Stimulated activated memory B cell treated with anti-CD40 and anti-IgM and Interleukin-4, amounts not matched to agents 10 μg/mL and 1 μg/mL and 100 μg/mL, for 72 hours (primary cell): ENCODE measurements around the gene ZDHHC16.

Experiments
- ATAC-seq: fragments of 150-1000 bp; cut with Tn5 transposase; 2 replicates; pipeline ENCODE4 v1.10.0; 2021
- H3K27ac Mint-ChIP-seq: one replicate; pipeline ENCODE4 v1.8.0; 2022; ENCODE audit warnings: mild to moderate bottlenecking, mixed read lengths
- H3K27me3 Mint-ChIP-seq: one replicate; pipeline ENCODE4 v1.8.0; 2022; ENCODE audit warnings: mixed read lengths
- H3K36me3 Mint-ChIP-seq: one replicate; pipeline ENCODE4 v1.8.0; 2022; ENCODE audit warnings: mixed read lengths
- H3K4me1 Mint-ChIP-seq: one replicate; pipeline ENCODE4 v1.8.0; 2022; ENCODE audit warnings: mixed read lengths
- H3K4me3 Mint-ChIP-seq: one replicate; pipeline ENCODE4 v1.8.0; 2022; ENCODE audit warnings: mild to moderate bottlenecking, moderate library complexity, mixed read lengths
- H3K9me3 Mint-ChIP-seq: one replicate; pipeline ENCODE4 v1.8.0; 2022; ENCODE audit warnings: mixed read lengths

The ZDHHC16 gene

DNA sequence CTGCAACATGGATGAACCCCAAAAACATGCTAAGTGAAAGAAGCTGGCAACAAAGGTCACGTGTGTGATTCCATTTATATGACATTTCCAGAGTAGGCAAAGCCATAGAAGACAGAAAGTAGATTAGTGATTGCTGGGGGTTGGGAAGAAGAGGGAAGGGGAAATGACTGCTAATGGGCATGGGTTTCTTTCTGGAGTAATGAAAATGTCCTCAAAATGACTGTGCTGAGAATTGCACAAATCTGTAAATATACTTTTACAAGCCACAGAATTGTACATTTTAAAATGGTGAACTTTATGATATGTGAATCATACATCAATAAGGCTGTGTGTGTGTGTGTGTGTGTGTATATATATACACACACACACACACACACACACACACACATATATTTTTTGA is 36.4 kb downstream of the ZDHHC16 start:
- Mint-ChIP-seq H3K27ac (no peak overlapping the region), H3K9me3 (no peaks in the 10 kb centered on the region), H3K27me3 (no peaks in the 10 kb centered on the region), H3K36me3 (peaks cover 48% of the 10 kb centered on the region), H3K4me1 (peaks cover 5% of the 10 kb centered on the region), H3K4me3 (no peak overlapping the region)
- no peak for ATAC-seq

DNA sequence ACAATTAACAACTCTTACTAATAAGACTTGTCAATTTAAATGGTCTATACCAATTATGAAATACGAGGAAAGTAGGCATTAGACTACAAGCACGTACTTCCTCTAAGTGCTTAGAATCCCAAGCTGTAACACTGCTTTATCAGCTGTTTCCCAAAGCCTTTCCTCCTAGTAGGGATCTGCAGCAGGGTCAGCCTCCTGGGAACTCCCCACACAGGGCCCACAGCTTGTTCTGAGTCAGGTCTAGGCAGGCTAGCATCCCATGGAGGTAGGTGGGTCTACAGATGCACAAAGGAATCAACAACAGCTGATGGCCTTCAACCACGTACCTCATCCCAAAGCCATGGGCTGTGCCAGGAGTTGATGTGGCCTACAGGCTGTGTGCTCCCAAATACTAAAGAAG is 37.5 kb downstream of the ZDHHC16 start:
- H3K9me3 Mint-ChIP-seq = no peaks in the 10 kb centered on the region

DNA sequence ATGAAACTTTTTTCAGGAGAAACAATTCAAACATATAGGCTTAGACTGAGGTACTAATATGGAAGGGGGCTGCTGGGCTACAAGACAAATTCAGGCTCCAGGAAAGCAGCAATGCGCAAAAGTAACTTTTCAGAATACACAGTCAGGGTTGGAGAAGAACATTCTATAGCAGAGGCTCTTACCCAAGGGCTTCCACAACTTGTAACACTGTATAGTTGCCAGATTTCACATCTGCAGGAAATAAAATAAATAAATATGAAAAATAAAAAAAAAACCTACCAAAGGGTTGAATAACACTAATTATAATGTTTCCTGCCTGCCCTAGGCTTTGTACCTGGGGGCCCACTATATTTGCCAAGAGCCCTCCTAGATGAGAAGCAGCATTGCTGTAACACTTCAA is 37.9 kb downstream of the ZDHHC16 start:
- peaks cover 42% of the 10 kb centered on the region for H3K36me3 Mint-ChIP-seq
- no peaks in the 10 kb centered on the region for H3K9me3 Mint-ChIP-seq
- no peak overlapping the region for H3K27ac Mint-ChIP-seq
- H3K4me3 Mint-ChIP-seq = no peak overlapping the region
- H3K27me3 Mint-ChIP-seq = no peaks in the 10 kb centered on the region
- peaks cover 8% of the 10 kb centered on the region for H3K4me1 Mint-ChIP-seq
- no peak for ATAC-seq

More for the DNA sequence above, 37.5 kb downstream of the ZDHHC16 start:
- Mint-ChIP-seq H3K4me3 (no peak overlapping the region), H3K36me3 (peaks cover 42% of the 10 kb centered on the region), H3K27ac (no peak overlapping the region), H3K27me3 (no peaks in the 10 kb centered on the region), H3K4me1 (peaks cover 5% of the 10 kb centered on the region)
- no peak for ATAC-seq

DNA sequence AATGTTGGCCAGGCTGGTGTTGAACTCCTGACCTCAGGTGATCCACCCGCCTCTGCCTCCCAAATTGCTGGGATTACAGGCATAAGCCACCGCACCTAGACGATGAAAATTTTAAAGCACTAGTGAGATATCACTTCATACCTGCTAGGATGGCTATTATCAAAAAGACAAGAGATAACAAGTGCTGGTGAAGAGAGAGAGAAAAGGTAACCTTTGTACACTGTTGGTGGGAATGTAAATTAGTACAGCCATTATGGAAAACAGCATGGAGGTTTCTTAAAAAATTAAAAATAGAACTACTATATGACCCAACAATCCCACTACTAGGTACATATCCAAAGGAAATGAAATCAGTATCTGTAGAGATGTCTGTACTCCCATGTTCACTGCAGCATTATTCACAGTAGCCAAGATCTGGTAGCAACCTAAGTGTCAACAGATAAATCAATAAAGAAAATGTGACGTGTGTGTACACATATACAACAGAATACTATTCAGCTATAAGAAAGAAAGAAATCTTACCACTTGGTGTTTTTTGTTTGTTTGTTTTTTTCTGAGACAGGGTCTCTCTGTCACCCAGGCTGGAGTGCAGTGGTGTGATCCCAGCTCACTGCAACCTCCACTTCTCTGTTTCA is 39.8 kb downstream of the ZDHHC16 start:
- Mint-ChIP-seq H3K27me3 (no peaks in the 10 kb centered on the region), H3K27ac (no peak overlapping the region), H3K36me3 (peaks cover 26% of the 10 kb centered on the region), H3K4me1 (peaks cover 25% of the 10 kb centered on the region), H3K9me3 (no peaks in the 10 kb centered on the region), H3K4me3 (no peak overlapping the region)
- no peak for ATAC-seq

DNA sequence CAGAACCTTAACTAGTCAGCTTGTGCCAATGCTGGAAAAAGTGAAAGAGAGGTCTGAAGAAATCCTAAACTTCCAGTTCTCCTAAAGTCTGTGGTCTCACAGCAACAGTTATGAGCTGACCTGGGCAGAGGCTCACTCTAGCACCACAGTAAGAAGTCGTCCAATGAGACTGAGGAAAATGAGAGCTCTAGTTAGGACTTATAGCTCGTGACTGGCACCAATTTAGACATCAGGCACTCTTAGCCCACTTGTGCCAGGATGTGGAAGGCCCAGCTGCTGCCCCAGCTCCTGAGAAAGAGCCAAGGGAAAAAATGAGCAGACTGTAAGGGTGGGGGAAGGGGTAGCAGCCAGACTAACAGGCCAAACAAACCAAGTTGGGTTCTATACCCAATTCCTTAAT is 44.6 kb downstream of the ZDHHC16 start:
- no peaks in the 10 kb centered on the region for H3K9me3 Mint-ChIP-seq
- no peaks in the 10 kb centered on the region for H3K27me3 Mint-ChIP-seq
- peaks cover 39% of the 10 kb centered on the region for H3K4me1 Mint-ChIP-seq
- peaks cover 4% of the 10 kb centered on the region for H3K36me3 Mint-ChIP-seq
- H3K27ac Mint-ChIP-seq = peak overlapping the region; percentile 55
- H3K4me3 Mint-ChIP-seq = no peak overlapping the region
- no peak for ATAC-seq

DNA sequence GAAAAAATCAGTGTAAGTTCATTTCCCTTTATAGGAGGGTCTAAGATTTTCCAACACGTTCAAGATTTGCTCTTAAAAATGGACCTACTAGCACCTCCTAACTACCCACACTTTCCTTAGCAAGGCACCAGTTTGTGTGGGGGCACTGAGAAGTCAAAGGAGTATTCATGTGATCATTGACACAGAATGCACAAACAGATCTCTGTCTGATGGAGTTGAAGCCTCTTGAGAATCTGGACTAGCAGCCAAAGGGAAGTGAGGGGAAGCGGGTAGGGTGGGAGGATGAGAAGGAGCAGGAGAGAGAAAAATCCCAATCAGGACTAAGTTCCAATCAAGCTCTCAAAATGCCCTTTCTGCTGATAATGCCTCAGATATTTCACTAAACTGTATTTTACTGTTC is 48.2 kb downstream of the ZDHHC16 start:
- H3K27ac Mint-ChIP-seq = no peak overlapping the region

DNA sequence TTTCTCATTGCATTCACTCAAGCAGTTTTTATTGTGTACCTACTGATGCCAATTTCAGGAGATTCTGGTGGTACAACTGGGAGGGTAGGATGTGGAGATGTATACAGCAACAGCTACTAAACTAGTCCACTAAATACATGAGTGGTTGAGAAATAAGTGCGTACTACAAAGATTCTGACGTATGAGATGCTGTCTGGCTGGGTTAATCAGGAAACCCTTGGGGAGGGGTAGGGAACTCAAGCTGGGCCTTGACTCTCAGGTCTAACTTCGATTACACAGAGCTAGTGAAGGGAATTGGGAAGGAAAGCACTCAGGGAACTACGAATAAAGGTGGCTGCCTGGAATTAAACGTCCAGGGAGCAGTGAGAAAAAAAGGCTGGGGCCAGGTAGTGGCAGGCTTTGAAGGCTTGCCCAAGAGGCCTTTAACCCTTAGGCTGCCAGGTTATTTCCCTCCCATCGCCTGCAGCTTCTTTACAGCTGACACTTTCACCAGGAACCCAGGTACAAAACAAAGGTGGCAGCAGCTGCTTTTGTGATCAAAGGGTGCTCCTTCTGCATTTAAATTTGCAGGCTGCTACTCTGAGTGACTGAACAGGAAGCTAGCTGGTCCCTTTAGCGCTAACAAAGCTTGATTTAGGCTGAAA is 49.0 kb downstream of the ZDHHC16 start:
- H3K9me3 Mint-ChIP-seq = no peaks in the 10 kb centered on the region
- H3K4me3 Mint-ChIP-seq = no peak overlapping the region
- H3K4me1 Mint-ChIP-seq = peaks cover 50% of the 10 kb centered on the region
- ATAC-seq = no peak
- no peak overlapping the region for H3K27ac Mint-ChIP-seq
- H3K27me3 Mint-ChIP-seq = peaks cover 3% of the 10 kb centered on the region
- no peaks in the 10 kb centered on the region for H3K36me3 Mint-ChIP-seq

More for the DNA sequence above, 48.2 kb downstream of the ZDHHC16 start:
- Mint-ChIP-seq H3K27me3 (no peaks in the 10 kb centered on the region), H3K36me3 (no peaks in the 10 kb centered on the region), H3K4me3 (no peak overlapping the region), H3K9me3 (no peaks in the 10 kb centered on the region), H3K4me1 (peaks cover 53% of the 10 kb centered on the region)
- no peak for ATAC-seq

DNA sequence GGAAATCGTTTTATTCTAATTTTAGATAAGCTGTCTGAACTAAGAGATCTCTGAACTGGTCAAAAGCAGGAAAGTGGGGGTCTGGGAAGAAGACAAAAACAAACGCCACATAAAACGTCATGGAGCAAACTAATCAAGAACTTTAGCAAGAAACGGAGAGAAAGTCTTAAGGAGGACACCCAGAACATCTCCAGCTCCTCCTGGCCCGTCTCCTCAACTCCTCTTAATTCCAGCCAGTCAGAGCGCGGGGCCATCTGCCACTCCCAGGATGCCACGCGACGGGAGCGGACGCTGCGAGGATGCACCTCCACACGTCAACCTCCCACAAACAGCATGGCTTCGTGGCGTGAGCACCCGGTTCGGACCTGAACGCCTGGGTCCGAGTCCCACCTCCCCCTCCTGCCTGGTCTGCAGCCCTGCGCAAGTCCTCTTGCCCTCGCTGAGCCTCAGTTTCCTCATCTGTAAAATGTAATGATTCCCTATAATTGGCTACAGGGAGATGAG is 51.6 kb downstream of the ZDHHC16 start:
- Mint-ChIP-seq H3K4me3 (peak overlapping the region; percentile 98), H3K27ac (peak overlapping the region; percentile 95), H3K36me3 (no peaks in the 10 kb centered on the region), H3K4me1 (peaks cover 43% of the 10 kb centered on the region), H3K9me3 (no peaks in the 10 kb centered on the region), H3K27me3 (peaks cover 18% of the 10 kb centered on the region)
- ATAC-seq = peak; percentile 43

DNA sequence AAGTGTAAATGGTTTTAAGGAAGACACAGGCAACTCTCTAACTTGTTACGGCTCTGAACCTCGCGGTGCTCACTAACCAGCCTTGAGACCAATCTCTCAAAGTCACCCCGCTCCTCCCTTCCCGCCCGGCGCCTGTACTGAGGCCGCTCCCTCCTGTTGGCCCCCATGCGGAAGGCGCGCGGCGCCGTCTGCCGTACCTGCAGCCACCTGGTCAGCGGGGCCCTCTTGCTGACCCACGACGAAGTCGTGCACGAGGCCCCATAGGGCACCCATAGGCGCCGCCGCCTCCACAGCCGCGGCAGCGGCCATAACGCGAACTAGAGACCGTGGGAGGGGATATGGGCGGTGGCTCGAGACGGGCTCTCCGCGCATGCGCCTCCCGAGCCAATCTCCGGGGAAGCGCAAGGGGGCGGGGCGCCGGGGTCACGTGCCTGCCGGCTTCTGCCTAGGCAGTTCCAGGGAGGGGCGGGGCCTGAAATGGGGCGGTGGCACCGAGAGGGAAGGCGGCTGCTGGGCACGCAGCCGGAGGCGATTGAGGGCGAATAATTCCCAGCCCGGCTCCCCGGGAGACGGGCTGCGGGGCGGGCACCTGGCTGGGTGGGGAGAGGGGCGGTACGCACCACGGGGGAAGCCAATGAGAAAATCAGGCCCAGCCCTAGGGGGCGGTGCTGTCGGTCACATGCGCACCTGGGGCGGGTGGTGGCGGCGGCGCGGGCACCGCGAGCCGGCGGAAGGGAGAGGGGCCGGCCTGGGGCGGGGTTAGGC is 52.3 kb downstream of the ZDHHC16 start, which contains the start of gene MMS19:
Gene MMS19, minus strand, starts transcription at position 347 of the 765 bp plus-strand sequence. Its CDS starts 38 bp downstream, at position 309.
- Mint-ChIP-seq H3K4me1 (peaks cover 43% of the 10 kb centered on the region), H3K4me3 (peak within 1 kb of the TSS; percentile 98), H3K27ac (peak within 1 kb of the TSS; percentile 95), H3K9me3 (no peaks in the 10 kb centered on the region), H3K27me3 (peaks cover 18% of the 10 kb centered on the region), H3K36me3 (no peaks in the 10 kb centered on the region)
- ATAC-seq = peak; percentile 97

DNA sequence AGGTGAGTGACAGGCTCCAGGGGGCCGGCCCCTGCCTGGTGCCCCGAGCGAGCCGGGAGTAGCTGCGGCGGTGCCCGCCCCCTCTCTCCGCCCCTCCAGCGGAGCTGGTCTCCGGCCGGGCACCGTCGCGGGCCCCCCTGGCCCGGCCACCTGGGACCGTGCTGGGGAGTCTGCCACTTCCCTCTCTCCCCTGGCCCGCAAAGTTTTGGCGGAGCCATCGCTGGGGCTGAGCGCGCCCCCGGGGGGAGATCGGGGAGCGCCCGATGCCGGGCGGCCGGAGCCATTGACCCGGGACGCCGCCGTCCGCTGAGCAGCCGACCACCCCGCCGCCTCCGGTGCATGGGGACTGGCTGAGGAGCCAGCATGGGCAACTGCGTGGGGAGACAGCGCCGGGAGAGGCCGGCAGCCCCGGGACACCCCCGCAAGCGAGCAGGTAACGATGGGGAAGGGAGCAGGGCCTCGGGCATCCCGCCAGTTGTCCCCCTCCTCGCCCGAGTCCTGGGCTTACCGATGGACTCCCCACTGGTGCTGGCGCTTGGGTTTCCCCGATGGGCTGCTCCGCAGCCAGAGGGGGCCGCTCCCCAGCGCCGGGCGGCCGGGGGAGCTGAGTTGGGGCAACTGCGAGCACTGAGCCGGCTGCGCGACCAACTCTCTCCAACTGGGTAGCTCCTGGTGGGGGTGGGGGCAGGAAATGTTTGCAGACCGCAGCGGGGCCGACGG is 53.0 kb downstream of the ZDHHC16 start, which contains the start of gene UBTD1:
Gene UBTD1, plus strand, starts transcription at position 84 of the 720 bp plus-strand sequence. Its CDS starts 280 bp downstream, at position 364.
- Mint-ChIP-seq H3K4me1 (peaks cover 43% of the 10 kb centered on the region), H3K27ac (peak within 1 kb of the TSS; percentile 95), H3K36me3 (no peaks in the 10 kb centered on the region), H3K9me3 (no peaks in the 10 kb centered on the region), H3K4me3 (peak within 1 kb of the TSS; percentile 98), H3K27me3 (peaks cover 18% of the 10 kb centered on the region)
- peak; percentile 1 for ATAC-seq

DNA sequence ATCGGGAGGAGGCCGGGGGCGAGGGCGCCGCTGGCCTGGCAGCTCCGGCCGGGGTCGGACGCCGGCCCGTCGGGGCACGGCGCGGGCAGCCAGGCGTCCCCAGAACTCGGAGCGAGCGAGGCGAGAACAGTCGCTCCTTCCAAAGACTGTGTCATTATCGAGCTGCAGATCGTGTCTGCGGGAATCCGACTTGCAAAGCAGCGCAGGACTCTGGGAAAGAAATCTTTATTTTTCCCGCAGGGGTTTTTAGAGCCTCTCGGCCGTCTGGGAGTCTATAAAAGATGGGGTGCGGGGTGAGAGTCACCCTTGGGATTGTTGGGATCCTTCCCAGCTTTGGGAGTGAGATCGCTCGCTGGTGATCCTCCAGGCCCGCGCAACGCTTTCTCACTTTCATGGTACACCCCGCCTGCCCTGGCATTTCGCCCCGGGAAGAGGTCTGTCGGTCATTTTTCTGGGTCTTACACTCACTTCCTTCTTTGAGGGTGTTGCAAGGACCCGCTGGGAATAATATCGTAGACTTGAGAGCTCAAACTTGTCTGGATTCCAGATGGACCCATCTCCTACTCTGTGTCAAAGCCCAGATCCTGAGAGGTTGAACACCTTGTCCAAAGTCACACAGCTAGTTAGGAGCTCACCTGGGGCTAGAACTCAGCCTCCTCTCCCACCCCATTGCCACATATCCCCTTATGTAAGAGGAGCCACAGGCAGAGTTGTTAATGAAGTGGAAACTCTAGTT is 53.8 kb downstream of the ZDHHC16 start:
- H3K27me3 Mint-ChIP-seq = peaks cover 18% of the 10 kb centered on the region
- no peaks in the 10 kb centered on the region for H3K9me3 Mint-ChIP-seq
- H3K36me3 Mint-ChIP-seq = no peaks in the 10 kb centered on the region
- H3K4me1 Mint-ChIP-seq = peaks cover 40% of the 10 kb centered on the region
- no peak overlapping the region for H3K27ac Mint-ChIP-seq
- peak overlapping the region; percentile 46 for H3K4me3 Mint-ChIP-seq
- no peak for ATAC-seq

DNA sequence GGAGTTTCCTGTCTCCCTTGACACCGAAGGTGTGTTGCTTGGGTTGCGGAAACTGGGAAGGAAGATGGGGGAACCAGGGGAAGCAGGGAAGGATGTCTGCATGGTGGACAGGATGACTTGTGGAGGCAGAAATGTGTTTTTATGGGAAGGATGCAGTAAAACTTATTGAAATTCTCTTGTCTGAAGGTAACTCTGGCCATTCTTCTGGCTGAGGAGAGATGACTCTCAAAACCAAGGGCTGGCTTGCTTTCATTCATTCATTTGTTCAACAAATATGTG is 54.3 kb downstream of the ZDHHC16 start:
- H3K9me3 Mint-ChIP-seq = no peaks in the 10 kb centered on the region

DNA sequence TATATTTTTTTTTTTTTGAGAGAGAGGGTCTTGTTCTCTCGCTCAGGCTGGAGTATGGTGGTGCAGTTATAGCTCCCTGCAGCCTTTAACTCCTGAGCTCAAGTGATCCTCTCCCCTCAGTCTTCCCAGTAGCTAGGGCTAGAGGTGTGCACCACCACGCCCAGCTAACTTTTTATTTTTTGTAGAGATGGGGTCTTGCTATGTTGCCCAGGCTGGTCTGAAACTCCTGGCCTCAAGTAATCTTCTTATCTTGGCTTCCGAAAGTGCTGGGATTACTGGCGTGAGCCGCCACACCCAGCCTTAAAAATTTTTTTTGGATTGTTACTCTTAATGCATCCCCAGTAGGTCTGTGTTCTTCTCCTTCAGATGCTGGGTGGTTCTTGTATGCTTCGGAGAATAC is 56.9 kb downstream of the ZDHHC16 start:
- H3K4me1 Mint-ChIP-seq = peaks cover 17% of the 10 kb centered on the region
- H3K27me3 Mint-ChIP-seq = peaks cover 18% of the 10 kb centered on the region
- H3K27ac Mint-ChIP-seq = no peak overlapping the region
- no peaks in the 10 kb centered on the region for H3K9me3 Mint-ChIP-seq
- H3K4me3 Mint-ChIP-seq = no peak overlapping the region
- ATAC-seq = no peak
- no peaks in the 10 kb centered on the region for H3K36me3 Mint-ChIP-seq

More for the DNA sequence above, 54.3 kb downstream of the ZDHHC16 start:
- H3K4me3 Mint-ChIP-seq = no peak overlapping the region
- H3K4me1 Mint-ChIP-seq = peaks cover 35% of the 10 kb centered on the region
- H3K27ac Mint-ChIP-seq = no peak overlapping the region
- H3K36me3 Mint-ChIP-seq = no peaks in the 10 kb centered on the region
- peaks cover 18% of the 10 kb centered on the region for H3K27me3 Mint-ChIP-seq
- ATAC-seq = no peak

DNA sequence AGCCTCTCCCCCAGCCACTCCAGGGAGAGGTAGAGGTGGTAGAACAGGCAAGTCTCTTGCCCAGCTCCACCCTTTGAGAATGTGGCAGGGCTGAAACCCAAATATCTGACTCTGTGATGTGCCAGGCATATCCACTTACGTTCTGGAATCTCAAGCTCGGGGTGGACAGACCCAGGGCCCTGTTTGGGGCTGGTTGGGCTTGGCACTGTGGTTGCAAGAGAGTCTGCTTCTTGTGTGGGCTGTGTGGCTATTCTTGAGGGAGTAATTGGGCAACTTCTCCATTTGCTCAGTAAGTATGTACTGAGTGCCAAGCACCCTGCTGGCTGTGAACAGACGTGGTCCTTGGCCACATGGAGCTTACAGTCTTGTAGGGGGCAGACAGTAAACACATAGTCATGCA is 57.4 kb downstream of the ZDHHC16 start:
- H3K4me1 Mint-ChIP-seq = peaks cover 15% of the 10 kb centered on the region
- H3K27ac Mint-ChIP-seq = no peak overlapping the region
- H3K4me3 Mint-ChIP-seq = no peak overlapping the region
- no peaks in the 10 kb centered on the region for H3K9me3 Mint-ChIP-seq
- ATAC-seq = no peak
- peaks cover 18% of the 10 kb centered on the region for H3K27me3 Mint-ChIP-seq
- no peaks in the 10 kb centered on the region for H3K36me3 Mint-ChIP-seq
